K562 (cell line): ENCODE data around the gene INPP5D. TPM values are rescaled to one million over a fixed set of nuclear protein-coding genes. Genes with fewer than 3 reads are reported as not detected.

Experiments
- ATAC-seq: fragments of 200-7000 bp; cut with Tn5 transposase; 3 replicates; pipeline ENCODE4 v1.9.1; 2020; ENCODE audit warnings: moderate library complexity
- BruUV-seq: library from RNA; stranded (reverse); fragments of 400-500 nt; replicated peaks from 2 replicates; lab custom pipeline; 2021; lab: Mats Ljungman, UMichigan
- CTCF ChIA-PET: fragments of 300-600 bp; formaldehyde crosslinking; extraction: SDS; loops from one replicate; lab custom pipeline; 2021; ENCODE audit warnings: low intra/inter-chr PET ratio; lab: Yijun Ruan, JAX
- POLR2A ChIA-PET: fragments of 300-600, 350-650 bp; sonication (Branson Sonifier 250); formaldehyde crosslinking; extraction: SDS; loops from one replicate; lab custom pipeline; 2021; ENCODE audit warnings: antibody characterized with exemption, inconsistent platforms; lab: Yijun Ruan, JAX
- DNase-seq, 4 experiments: peaks; one replicate each; pipeline versions ENCODE4 v3.0.0 to v3.0.0-alpha.2; 2011 to 2018; ENCODE audit warnings: low spot score in 3 of 4, mixed read lengths in 3 of 4; ENCODE audit errors: extremely low read depth in 1 of 4
- FAIRE-seq: peaks from 2 replicates; lab custom pipeline; 2011; peaks lifted over from hg19 to GRCh38; lab: Jason Lieb, UNC
- H2AFZ ChIP-seq: 2 replicates; pipeline ENCODE4 v1.6.0; 2011; ENCODE audit warnings: low read depth, low read length, control low read depth, inconsistent platforms
- H3K27ac ChIP-seq: fragments of 200-600 bp; 3 replicates; pipeline ENCODE4 v1.8.0; 2011; ENCODE audit warnings: low read depth, mild to moderate bottlenecking, control low read depth, inconsistent platforms, low read length, moderate library complexity, mixed read lengths; ENCODE audit errors: extremely low read depth
- H3K27me3 ChIP-seq, 2 experiments: fragments of 300-600 bp in 1 of 2; 2 replicates in 1 of 2; 3 replicates in 1 of 2; pipeline versions ENCODE4 v1.6.0 to v1.8.0; 2011; ENCODE audit warnings: inconsistent platforms in 2 of 2, low read length in 2 of 2, mild to moderate bottlenecking in 1 of 2, mixed read lengths in 1 of 2, moderate library complexity in 1 of 2; ENCODE audit not compliant: control insufficient read depth in 2 of 2, insufficient read depth in 2 of 2
- H3K36me3 ChIP-seq: fragments of 300-600 bp; 3 replicates; pipeline ENCODE4 v1.8.0; 2011; ENCODE audit warnings: mild to moderate bottlenecking, low read length, inconsistent platforms; ENCODE audit not compliant: control insufficient read depth, insufficient read depth
- H3K4me1 ChIP-seq, 2 experiments: fragments of 200-600 bp in 1 of 2; replicated peaks in 1 of 2; 2 replicates in 1 of 2; 3 replicates in 1 of 2; pipeline versions ENCODE4 v1.5.1 to v1.8.0; 2011; ENCODE audit warnings: inconsistent platforms in 2 of 2, low read length in 2 of 2, mild to moderate bottlenecking in 1 of 2, mixed read lengths in 1 of 2, moderate library complexity in 1 of 2; ENCODE audit not compliant: control insufficient read depth in 2 of 2, insufficient read depth in 2 of 2
- H3K4me2 ChIP-seq: 2 replicates; pipeline ENCODE4 v1.6.1; 2011; ENCODE audit warnings: low read length, control low read depth, inconsistent platforms, mixed read lengths; ENCODE audit not compliant: insufficient read depth
- H3K4me3 ChIP-seq: fragments of 200-600 bp; sonication (generic), shearing (Covaris generic); 2 replicates; pipeline ENCODE4 v1.5.1; 2016; ENCODE audit warnings: control low read depth, inconsistent platforms
- H3K79me2 ChIP-seq: fragments of 200-600 bp; 3 replicates; pipeline ENCODE4 v1.8.0; 2011; ENCODE audit warnings: low read length, inconsistent platforms; ENCODE audit not compliant: control insufficient read depth, insufficient read depth
- H3K9ac ChIP-seq, 2 experiments: 2 replicates each; pipeline versions ENCODE4 v1.6.0 to v1.6.1; 2011; ENCODE audit warnings: low read depth in 2 of 2, low read length in 2 of 2, control low read depth in 1 of 2, inconsistent platforms in 1 of 2, mild to moderate bottlenecking in 1 of 2, mixed read lengths in 1 of 2; ENCODE audit not compliant: insufficient read depth in 1 of 2
- H3K9me1 ChIP-seq: one replicate; pipeline ENCODE4 v1.6.0; 2011; ENCODE audit warnings: inconsistent platforms, mild to moderate bottlenecking, low read length, moderate library complexity; ENCODE audit not compliant: control insufficient read depth, insufficient read depth
- H3K9me3 ChIP-seq: replicated peaks from 2 replicates; pipeline ENCODE4 v1.5.1; 2011; ENCODE audit warnings: low read depth, low read length, inconsistent platforms; ENCODE audit not compliant: control insufficient read depth, insufficient read depth
- H4K20me1 ChIP-seq: replicated peaks from 2 replicates; pipeline ENCODE4 v1.6.1; 2011; ENCODE audit warnings: low read length, inconsistent platforms, mixed read lengths; ENCODE audit not compliant: control insufficient read depth, insufficient read depth
- CBX2 ChIP-seq: fragments of 200-600 bp; sonication (generic); IDR thresholded peaks from one replicate; pipeline ENCODE4 v1.6.1; 2012; ENCODE audit warnings: mild to moderate bottlenecking, low read length, inconsistent platforms; ENCODE audit not compliant: insufficient read depth, poor library complexity, severe bottlenecking
- E2F4 ChIP-seq: sonication (generic); formaldehyde crosslinking; IDR thresholded peaks from 2 replicates; pipeline ENCODE4 v1.8.0; 2022; ENCODE audit warnings: mild to moderate bottlenecking, low read depth, missing genetic modification reagents
- HMGN3 ChIP-seq: IDR thresholded peaks from 2 replicates; pipeline ENCODE4 v1.6.1; 2011; ENCODE audit warnings: borderline replicate concordance, low read depth, mild to moderate bottlenecking, mixed read lengths, low read length; ENCODE audit not compliant: insufficient read length; ENCODE audit errors: extremely low read depth
- MCM5 ChIP-seq: fragments of 450-650 bp; IDR thresholded peaks from 2 replicates; pipeline ENCODE4 v1.6.1; 2016; ENCODE audit warnings: low read depth
- MECOM ChIP-seq: fragments of 250-450 bp; sonication (Bioruptor Pico); IDR thresholded peaks from 2 replicates; pipeline ENCODE4 v1.8.0; 2022; ENCODE audit warnings: inconsistent platforms
- POLR2AphosphoS2 ChIP-seq: IDR thresholded peaks from 2 replicates; pipeline ENCODE4 v1.6.1; 2012; ENCODE audit warnings: low read length, improper control_type of control experiment
- ZKSCAN1 ChIP-seq: fragments of 150-350 bp; IDR thresholded peaks from 2 replicates; pipeline ENCODE4 v1.6.1; 2016; ENCODE audit warnings: low read depth, low read length
- ZNF24 ChIP-seq: fragments of 450-650 bp; IDR thresholded peaks from 2 replicates; pipeline ENCODE4 v1.6.1; 2016
- WGBS: fragments of 100-300 bp; shearing (Covaris generic); methylation state at CpG from one replicate; pipeline ENCODE4 v1.1.6; 2016; ENCODE audit warnings: low coverage, mixed read lengths; ENCODE audit not compliant: insufficient coverage; ENCODE audit errors: missing lambda C conversion rate; 5-methylcytosine and 5-hydroxymethylcytosine counted together
- in situ Hi-C: fragments of 300-500 bp; cut with MboI; formaldehyde crosslinking; loops from 4 replicates; pipeline ENCODE4 v1.15.0; 2018; ENCODE audit warnings: inconsistent platforms, mixed read lengths
- intact Hi-C: fragments of 100-400 bp; cut with micrococcal nuclease; formaldehyde crosslinking; loops from 2 replicates; pipeline ENCODE4 v1.14.2; 2022
- polyA plus RNA-seq, 8 experiments: library from polyadenylated mRNA; depleted of rRNA in 4 of 8; stranded (reverse) in 5 of 8; unstranded in 3 of 8; fragments of >200 nt; fragmentation: Nextera tagmentation in 2 of 8; fragmentation: Illumina TruSeq in 1 of 8; extraction: Ambion mirVana in 2 of 8; extraction: Trizol in 1 of 8; gene quantifications; 2 replicates each; pipeline versions ENCODE4 v1.2.1 to v1.2.3, GENCODE V29; 2011 to 2014; ENCODE audit warnings: inconsistent platforms in 1 of 8, missing spikeins in 1 of 8
- total RNA-seq, 7 experiments: library from RNA; depleted of rRNA in 6 of 7; stranded (reverse); fragments of >200 nt in 6 of 7; fragmentation: Illumina TruSeq in 2 of 7; extraction: Trizol in 2 of 7; gene quantifications; 2 replicates each; pipeline versions ENCODE4 v1.2.1 to v1.2.3, GENCODE V29; 2011 to 2021; ENCODE audit warnings: low replicate concordance in 1 of 7
- TF ChIP-seq, protein P1 (sequence below), 2 experiments: fragments of 250-450 bp in 1 of 2; fragments of 450-650 bp in 1 of 2; sonication (Bioruptor Pico) in 1 of 2; IDR thresholded peaks; 2 replicates each; pipeline versions ENCODE4 v1.6.1 to v1.8.0; 2016 to 2021; ENCODE audit warnings: mild to moderate bottlenecking in 2 of 2, moderate library complexity in 2 of 2, missing compliant biosample characterization in 1 of 2, missing genetic modification characterization in 1 of 2

Gene INPP5D
- total and polyA plus RNA-seq, 9 of the 15 experiments (the other 6 are each of a cell fraction or from before 2014, with no cell fraction given): 0.55 to 6.2 (median 2.2) TPM

DNA sequence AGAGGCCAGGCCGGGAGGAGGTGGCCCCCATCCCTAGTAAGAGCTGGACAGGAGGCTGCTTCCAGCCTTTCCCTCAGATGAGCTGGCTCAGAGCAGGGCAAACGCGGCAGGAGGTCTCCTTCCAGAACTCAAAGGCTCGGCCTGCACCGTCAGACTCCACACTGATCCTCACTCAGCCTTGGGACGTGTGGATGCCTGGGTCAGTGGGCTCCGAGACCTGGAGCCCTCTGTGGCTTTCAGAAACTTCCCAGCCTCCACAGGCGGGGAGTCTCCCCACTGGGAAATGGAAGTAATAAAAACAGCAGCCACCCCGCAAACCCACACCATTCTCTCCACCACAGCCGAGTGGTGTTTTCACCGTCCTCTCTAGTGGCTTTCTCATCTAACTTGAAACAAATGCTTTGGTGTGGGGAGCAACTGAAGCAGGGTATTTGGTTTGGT, 54.3 kb downstream of the INPP5D start:
- Histone ChIP-seq H3K27ac (no peak overlapping the region), H4K20me1 (no peaks in the 10 kb centered on the region), H2AFZ (no peak overlapping the region), H3K9ac (no peak overlapping the region), H3K79me2 (no peaks in the 10 kb centered on the region), H3K36me3 (no peaks in the 10 kb centered on the region), H3K27me3 (no peaks in the 10 kb centered on the region), H3K4me3 (no peak overlapping the region), H3K9me1 (no peaks in the 10 kb centered on the region), H3K4me2 (no peak overlapping the region), H3K4me1 (peaks cover 0 to 13% of the 10 kb centered on the region in 2 experiments; a peak in 2 of 5 replicates), H3K9me3 (no peaks in the 10 kb centered on the region)
- whole genome bisulfite sequencing: 70% methylated on average over 8 of the region's 11 CpGs
- CTCF ChIA-PET: no interaction called here
- in situ Hi-C loops: no loop called here
- intact Hi-C loops: no loop called here
- TF ChIP-seq MCM5 (no peak), E2F4 (CRISPR knock-in tag) (no peak), ZNF24 (no peak), HMGN3 (no peak), ZKSCAN1 (no peak), CBX2 (no peak), POLR2AphosphoS2 (no peak), MECOM (CRISPR knock-in tag) (no peak)
- TF ChIP-seq, protein P1, sequence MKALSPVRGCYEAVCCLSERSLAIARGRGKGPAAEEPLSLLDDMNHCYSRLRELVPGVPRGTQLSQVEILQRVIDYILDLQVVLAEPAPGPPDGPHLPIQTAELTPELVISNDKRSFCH (CRISPR knock-in tag; IDR thresholded peaks at IDR 0.05): no peak
- TF ChIP-seq, protein P1 (tag; IDR thresholded peaks at IDR 0.05): no peak
- DNase-seq (no peak), ATAC-seq (no peak), FAIRE-seq (no peak)
- POLR2A ChIA-PET: no interaction called here
- no TSS peak for BruUV-seq
